HEK293 (cell line): ENCODE data around the gene IQCE.

Experiments used
- CTCF ChIA-PET: fragments of 350-600 bp; formaldehyde crosslinking; extraction: SDS; loops from one replicate; lab custom pipeline; 2021; ENCODE audit warnings: antibody characterized with exemption; lab: Yijun Ruan, JAX
- POLR2A ChIA-PET: fragments of 300-600 bp; formaldehyde crosslinking; extraction: SDS; loops from one replicate; lab custom pipeline; 2020; ENCODE audit warnings: antibody characterized with exemption, inconsistent platforms; lab: Yijun Ruan, JAX
- H3K27ac ChIP-seq: fragments of 200-500 bp; sonication (Bioruptor generic); 2 replicates; pipeline ENCODE4 v1.5.1; 2014; ENCODE audit warnings: low read depth, low read length, control low read depth, inconsistent platforms; ENCODE audit errors: extremely low read depth
- H3K36me3 ChIP-seq, 2 experiments: fragments of 200-500 bp in 1 of 2; sonication (Bioruptor generic) in 1 of 2; 1 replicate in 1 of 2; 2 replicates in 1 of 2; pipeline ENCODE4 v1.5.1; 2014 to 2017; ENCODE audit warnings: inconsistent platforms in 2 of 2, low read length in 2 of 2; ENCODE audit not compliant: control insufficient read depth in 2 of 2, insufficient read depth in 1 of 2
- H3K4me1 ChIP-seq: fragments of 200-500 bp; sonication (Bioruptor generic); 2 replicates; pipeline ENCODE4 v1.5.1; 2014; ENCODE audit warnings: mild to moderate bottlenecking, low read length, inconsistent platforms; ENCODE audit not compliant: control insufficient read depth, insufficient read depth
- H3K4me3 ChIP-seq: 2 replicates; pipeline ENCODE4 v1.5.1; 2011; ENCODE audit warnings: low read depth, mild to moderate bottlenecking, control low read depth, low read length, moderate library complexity
- H3K9me3 ChIP-seq: fragments of 200-500 bp; sonication (Bioruptor generic); 2 replicates; pipeline ENCODE4 v1.5.1; 2014; ENCODE audit warnings: low read depth, low read length, inconsistent platforms; ENCODE audit not compliant: control insufficient read depth, insufficient read depth
- FEZF1 ChIP-seq: fragments of 450-650 bp; formaldehyde crosslinking; IDR thresholded peaks from 2 replicates; pipeline ENCODE4 v1.5.1; 2016; ENCODE audit warnings: missing biosample characterization, missing genetic modification characterization
- GFI1B ChIP-seq: fragments of 450-650 bp; formaldehyde crosslinking; IDR thresholded peaks from 2 replicates; pipeline ENCODE4 v1.5.1; 2016; ENCODE audit warnings: missing biosample characterization, missing genetic modification characterization
- PBX3 ChIP-seq: sonication (generic); formaldehyde crosslinking; IDR thresholded peaks from 2 replicates; pipeline ENCODE4 v1.8.1; 2022; ENCODE audit warnings: mild to moderate bottlenecking, moderate library complexity, missing genetic modification reagents
- SP7 ChIP-seq: fragments of 450-650 bp; formaldehyde crosslinking; IDR thresholded peaks from 2 replicates; pipeline ENCODE4 v1.5.1; 2016; ENCODE audit warnings: missing biosample characterization, missing genetic modification characterization
- ZBTB48 ChIP-seq: fragments of 450-650 bp; formaldehyde crosslinking; IDR thresholded peaks from 2 replicates; pipeline ENCODE4 v1.5.1; 2016; ENCODE audit warnings: missing biosample characterization, missing genetic modification characterization
- ZBTB6 ChIP-seq: fragments of 450-650 bp; formaldehyde crosslinking; IDR thresholded peaks from 2 replicates; pipeline ENCODE4 v1.5.1; 2017; ENCODE audit warnings: missing biosample characterization, missing genetic modification characterization
- ZNF112 ChIP-seq: fragments of 450-650 bp; formaldehyde crosslinking; IDR thresholded peaks from 2 replicates; pipeline ENCODE4 v1.5.0; 2017; ENCODE audit warnings: missing biosample characterization, missing genetic modification characterization
- ZNF157 ChIP-seq: fragments of 450-650 bp; formaldehyde crosslinking; IDR thresholded peaks from 2 replicates; pipeline ENCODE4 v1.5.1; 2016; ENCODE audit warnings: missing biosample characterization, missing genetic modification characterization
- ZNF184 ChIP-seq: fragments of 450-650 bp; IDR thresholded peaks from 2 replicates; pipeline ENCODE4 v1.5.1; 2018; ENCODE audit warnings: missing biosample characterization, mild to moderate bottlenecking, missing genetic modification characterization
- ZNF214 ChIP-seq: fragments of 450-650 bp; formaldehyde crosslinking; IDR thresholded peaks from 2 replicates; pipeline ENCODE4 v1.5.1; 2017; ENCODE audit warnings: missing biosample characterization, mild to moderate bottlenecking, missing genetic modification characterization, borderline replicate concordance
- ZNF280C ChIP-seq: fragments of 450-650 bp; formaldehyde crosslinking; IDR thresholded peaks from 2 replicates; pipeline ENCODE4 v1.5.1; 2016; ENCODE audit warnings: missing biosample characterization, missing genetic modification characterization
- ZNF354C ChIP-seq: fragments of 450-650 bp; formaldehyde crosslinking; IDR thresholded peaks from 2 replicates; pipeline ENCODE4 v1.5.1; 2016; ENCODE audit warnings: missing biosample characterization, missing genetic modification characterization, low read depth, borderline replicate concordance
- ZNF488 ChIP-seq: fragments of 450-650 bp; formaldehyde crosslinking; IDR thresholded peaks from 2 replicates; pipeline ENCODE4 v1.5.1; 2016; ENCODE audit warnings: missing biosample characterization, missing genetic modification characterization
- ZNF549 ChIP-seq: fragments of 450-650 bp; IDR thresholded peaks from 2 replicates; pipeline ENCODE4 v1.5.1; 2018; ENCODE audit warnings: missing biosample characterization, missing genetic modification characterization, mild to moderate bottlenecking, inconsistent platforms, moderate library complexity
- ZNF624 ChIP-seq: fragments of 450-650 bp; formaldehyde crosslinking; IDR thresholded peaks from 2 replicates; pipeline ENCODE4 v1.5.1; 2017; ENCODE audit warnings: missing biosample characterization, missing genetic modification characterization
- ZNF639 ChIP-seq: fragments of 450-650 bp; formaldehyde crosslinking; IDR thresholded peaks from 2 replicates; pipeline ENCODE4 v1.5.1; 2016; ENCODE audit warnings: missing biosample characterization, missing genetic modification characterization
- ZNF701 ChIP-seq: fragments of 450-650 bp; formaldehyde crosslinking; IDR thresholded peaks from 2 replicates; pipeline ENCODE4 v1.5.1; 2016; ENCODE audit warnings: missing biosample characterization, missing genetic modification characterization
- ZNF747 ChIP-seq: fragments of 450-650 bp; formaldehyde crosslinking; IDR thresholded peaks from 2 replicates; pipeline ENCODE4 v1.5.1; 2016; ENCODE audit warnings: missing biosample characterization, missing genetic modification characterization
- ZNF843 ChIP-seq: fragments of 450-650 bp; formaldehyde crosslinking; IDR thresholded peaks from 2 replicates; pipeline ENCODE4 v1.5.1; 2016; ENCODE audit warnings: missing biosample characterization, missing genetic modification characterization
- TF ChIP-seq, protein P1 (sequence below): fragments of 450-650 bp; formaldehyde crosslinking; IDR thresholded peaks from 2 replicates; pipeline ENCODE4 v1.5.1; 2016; ENCODE audit warnings: missing biosample characterization, missing genetic modification characterization, borderline replicate concordance
- TF ChIP-seq, protein P2 (sequence below): fragments of 450-650 bp; formaldehyde crosslinking; IDR thresholded peaks from 2 replicates; pipeline ENCODE4 v1.5.1; 2016; ENCODE audit warnings: missing biosample characterization, missing genetic modification characterization

Gene IQCE

DNA sequence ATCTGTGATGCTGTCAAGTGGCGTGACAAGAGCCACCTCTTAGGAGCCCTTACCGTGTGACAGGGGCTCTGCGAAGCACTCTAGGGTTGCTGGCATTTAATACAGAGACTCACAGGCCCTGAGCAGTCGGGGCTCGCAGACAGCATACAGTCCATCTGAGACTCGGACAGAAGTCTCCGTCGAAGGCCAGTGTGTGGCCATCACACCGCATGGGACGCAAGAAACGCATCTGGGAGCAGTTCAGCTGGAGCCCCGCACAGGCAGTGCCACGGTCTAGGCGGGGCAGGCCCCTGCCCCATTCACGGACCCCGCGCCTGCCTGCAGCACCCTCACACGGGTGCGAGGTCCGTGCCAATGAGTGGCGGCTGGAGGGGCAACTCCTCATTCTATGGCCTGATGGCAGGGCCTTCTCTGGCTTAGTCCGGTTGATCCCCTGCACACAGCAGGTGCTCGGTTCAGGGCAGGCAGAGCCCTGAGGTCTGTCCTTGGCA lies 33.6 kb downstream of the IQCE start (continued):
- TF ChIP-seq SP7 (tag by site-specific recombination) (no peak), ZNF639 (tag by site-specific recombination) (no peak)

DNA sequence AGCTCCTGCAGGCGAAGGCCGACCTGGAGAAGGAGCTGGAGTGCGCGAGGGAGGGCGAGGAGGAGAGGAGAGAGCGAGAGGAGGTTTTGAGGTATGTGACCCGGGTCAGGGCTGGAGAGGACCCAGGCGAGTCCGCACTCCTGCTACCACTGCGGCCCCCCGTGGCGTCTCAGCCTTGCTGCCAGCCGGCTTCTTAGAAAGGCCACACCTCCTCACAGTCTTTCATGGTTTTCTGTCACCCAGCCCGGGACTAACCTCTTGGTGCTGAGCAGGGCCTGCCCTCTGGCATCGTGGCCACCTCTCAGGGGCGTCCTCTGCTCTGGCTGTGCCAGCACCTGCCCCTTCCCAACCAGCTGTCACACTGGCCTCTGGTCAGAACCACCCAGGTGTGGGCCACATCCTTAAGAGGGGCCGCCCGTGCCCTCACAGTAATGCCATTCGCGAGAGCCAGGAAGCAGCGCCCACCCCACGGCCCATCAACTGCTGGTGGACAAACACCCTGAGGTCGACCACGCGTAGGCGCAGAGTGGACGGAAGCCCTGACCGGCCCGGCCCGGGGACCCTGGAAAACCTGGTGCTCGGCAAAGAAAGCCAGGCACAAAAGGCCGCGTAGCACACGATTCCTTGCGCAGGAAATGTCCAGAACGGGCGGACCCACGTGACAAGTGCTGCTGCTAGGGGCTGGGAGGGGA lies 34.4 kb downstream of the IQCE start:
- TF ChIP-seq ZNF624 (tag by site-specific recombination) (no peak), FEZF1 (tag by site-specific recombination) (no peak), ZNF354C (tag by site-specific recombination) (no peak), ZBTB48 (no peak), ZNF488 (tag by site-specific recombination) (no peak), ZNF701 (no peak)
- TF ChIP-seq, protein P1, sequence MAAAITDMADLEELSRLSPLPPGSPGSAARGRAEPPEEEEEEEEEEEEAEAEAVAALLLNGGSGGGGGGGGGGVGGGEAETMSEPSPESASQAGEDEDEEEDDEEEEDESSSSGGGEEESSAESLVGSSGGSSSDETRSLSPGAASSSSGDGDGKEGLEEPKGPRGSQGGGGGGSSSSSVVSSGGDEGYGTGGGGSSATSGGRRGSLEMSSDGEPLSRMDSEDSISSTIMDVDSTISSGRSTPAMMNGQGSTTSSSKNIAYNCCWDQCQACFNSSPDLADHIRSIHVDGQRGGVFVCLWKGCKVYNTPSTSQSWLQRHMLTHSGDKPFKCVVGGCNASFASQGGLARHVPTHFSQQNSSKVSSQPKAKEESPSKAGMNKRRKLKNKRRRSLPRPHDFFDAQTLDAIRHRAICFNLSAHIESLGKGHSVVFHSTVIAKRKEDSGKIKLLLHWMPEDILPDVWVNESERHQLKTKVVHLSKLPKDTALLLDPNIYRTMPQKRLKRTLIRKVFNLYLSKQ (tag by site-specific recombination): no peak
- TF ChIP-seq, all 188 proteins: peak for 0

GRCh38 chr7:2594599-2594998 lies 35.8 kb downstream of the IQCE start:
- POLR2A ChIA-PET: no interaction called here
- CTCF ChIA-PET: no interaction called here
- H3K9me3 ChIP-seq: no peaks in the 10 kb centered on the region
- no peak for TF ChIP-seq ZNF747 (tag by site-specific recombination)
- no peak for TF ChIP-seq ZNF843
- no peak for TF ChIP-seq ZNF157 (tag by site-specific recombination)
- no peak for TF ChIP-seq ZNF112 (tag by site-specific recombination)
- no peak for TF ChIP-seq ZBTB6
- TF ChIP-seq ZNF214 (tag by site-specific recombination): no peak
- no peak for TF ChIP-seq PBX3 (CRISPR knock-in tag)
- TF ChIP-seq ZNF184 (tag by site-specific recombination): no peak
- TF ChIP-seq ZNF280C: no peak
- TF ChIP-seq, protein P2, sequence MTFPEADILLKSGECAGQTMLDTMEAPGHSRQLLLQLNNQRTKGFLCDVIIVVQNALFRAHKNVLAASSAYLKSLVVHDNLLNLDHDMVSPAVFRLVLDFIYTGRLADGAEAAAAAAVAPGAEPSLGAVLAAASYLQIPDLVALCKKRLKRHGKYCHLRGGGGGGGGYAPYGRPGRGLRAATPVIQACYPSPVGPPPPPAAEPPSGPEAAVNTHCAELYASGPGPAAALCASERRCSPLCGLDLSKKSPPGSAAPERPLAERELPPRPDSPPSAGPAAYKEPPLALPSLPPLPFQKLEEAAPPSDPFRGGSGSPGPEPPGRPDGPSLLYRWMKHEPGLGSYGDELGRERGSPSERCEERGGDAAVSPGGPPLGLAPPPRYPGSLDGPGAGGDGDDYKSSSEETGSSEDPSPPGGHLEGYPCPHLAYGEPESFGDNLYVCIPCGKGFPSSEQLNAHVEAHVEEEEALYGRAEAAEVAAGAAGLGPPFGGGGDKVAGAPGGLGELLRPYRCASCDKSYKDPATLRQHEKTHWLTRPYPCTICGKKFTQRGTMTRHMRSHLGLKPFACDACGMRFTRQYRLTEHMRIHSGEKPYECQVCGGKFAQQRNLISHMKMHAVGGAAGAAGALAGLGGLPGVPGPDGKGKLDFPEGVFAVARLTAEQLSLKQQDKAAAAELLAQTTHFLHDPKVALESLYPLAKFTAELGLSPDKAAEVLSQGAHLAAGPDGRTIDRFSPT (tag by site-specific recombination): no peak
- TF ChIP-seq ZNF624 (tag by site-specific recombination): no peak
- no peak for TF ChIP-seq ZNF549 (tag by site-specific recombination)
- no peak for TF ChIP-seq GFI1B

More for the DNA sequence above, 34.4 kb downstream of the IQCE start:
- ChIA-PET POLR2A (no interaction called here), CTCF (no interaction called here)
- peaks cover 0 to 60% of the 10 kb centered on the region in 2 experiments; a peak in 2 of 3 replicates for H3K36me3 ChIP-seq
- no peaks in the 10 kb centered on the region for H3K4me1 ChIP-seq
- no peaks in the 10 kb centered on the region for H3K9me3 ChIP-seq
- H3K27ac ChIP-seq: no peak overlapping the region
- no peak overlapping the region for H3K4me3 ChIP-seq

More at GRCh38 chr7:2594599-2594998, 35.8 kb downstream of the IQCE start:
- Histone ChIP-seq H3K4me3 (no peak overlapping the region), H3K4me1 (no peaks in the 10 kb centered on the region), H3K36me3 (peaks cover 0 to 65% of the 10 kb centered on the region in 2 experiments; a peak in 2 of 3 replicates), H3K27ac (no peak overlapping the region)
